Measurements from ENCODE around the gene FDX2. TPM values are rescaled to one million over a fixed set of nuclear protein-coding genes. Genes with fewer than 3 reads are reported as not detected.

Gene FDX2
- total RNA-seq, 1 experiment from 2014 or later: 26.2 TPM

- DNase-seq (ENCODE audit: low spot score) (no peak), ATAC-seq (no peak)
- H3K4me1 Mint-ChIP-seq: peaks cover 25% of the 10 kb centered on the region
- no peaks in the 10 kb centered on the region for H3K9me3 Mint-ChIP-seq
- POLR2A ChIA-PET: interaction anchor here (0.6 to 0.9 kb wide), 3 partner anchors 44 to 212 kb away, joined by 3 read pairs; no protein-coding TSS in a partner anchor
- peaks cover 5% of the 10 kb centered on the region; the same call in 1 of the 2 replicates for H3K27me3 Mint-ChIP-seq (ENCODE audit: low read depth)
- no peak overlapping the region for H3K4me3 Mint-ChIP-seq
- H3K27ac Mint-ChIP-seq: peak overlapping the region; percentile 63; the same call in 1 of the 2 replicates
- TF ChIP-seq ZNF121 (CRISPR knock-in tag; IDR thresholded peaks at IDR 0.05): peak; percentile 99
- TF ChIP-seq NR2C2 (CRISPR knock-in tag; IDR thresholded peaks at IDR 0.05): no peak
- H3K36me3 Mint-ChIP-seq: no peaks in the 10 kb centered on the region; the same call in 1 of the 2 replicates
- CTCF ChIA-PET: interaction anchor here (1.1 to 1.5 kb wide), 2 partner anchors 40 to 48 kb away, joined by 3 to 4 read pairs; partner anchors contain the start of gene TYK2
Measured at GRCh38 chr19:10339977-10340376, 24.2 kb upstream of the FDX2 start.

- peak; percentile 16 for ATAC-seq
- Mint-ChIP-seq H3K36me3 (no peaks in the 10 kb centered on the region; the same call in 1 of the 2 replicates), H3K4me3 (peak within 1 kb of the TSS; percentile 7; the same call in 1 of the 2 replicates), H3K4me1 (peaks cover 26% of the 10 kb centered on the region), H3K9me3 (no peaks in the 10 kb centered on the region), H3K27ac (peak within 1 kb of the TSS; percentile 82), H3K27me3 (ENCODE audit: low read depth) (peaks cover 6% of the 10 kb centered on the region)
- TF ChIP-seq, protein P1, sequence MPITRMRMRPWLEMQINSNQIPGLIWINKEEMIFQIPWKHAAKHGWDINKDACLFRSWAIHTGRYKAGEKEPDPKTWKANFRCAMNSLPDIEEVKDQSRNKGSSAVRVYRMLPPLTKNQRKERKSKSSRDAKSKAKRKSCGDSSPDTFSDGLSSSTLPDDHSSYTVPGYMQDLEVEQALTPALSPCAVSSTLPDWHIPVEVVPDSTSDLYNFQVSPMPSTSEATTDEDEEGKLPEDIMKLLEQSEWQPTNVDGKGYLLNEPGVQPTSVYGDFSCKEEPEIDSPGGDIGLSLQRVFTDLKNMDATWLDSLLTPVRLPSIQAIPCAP (CRISPR knock-in tag; IDR thresholded peaks at IDR 0.05): no peak
- TF ChIP-seq ZSCAN18 (CRISPR knock-in tag; IDR thresholded peaks at IDR 0.05) (no peak), FOXP4 (CRISPR knock-in tag; IDR thresholded peaks at IDR 0.05) (no peak), EMX1 (CRISPR knock-in tag; IDR thresholded peaks at IDR 0.05) (no peak), E2F5 (CRISPR knock-in tag; IDR thresholded peaks at IDR 0.05) (no peak), TEAD1 (CRISPR knock-in tag; IDR thresholded peaks at IDR 0.05) (no peak), ZNF416 (CRISPR knock-in tag; IDR thresholded peaks at IDR 0.05) (no peak), CREM (CRISPR knock-in tag; IDR thresholded peaks at IDR 0.05) (no peak), ZNF219 (CRISPR knock-in tag; IDR thresholded peaks at IDR 0.05; ENCODE audit: borderline replicate concordance) (no peak), FOXK1 (CRISPR knock-in tag; IDR thresholded peaks at IDR 0.05) (no peak), AR (CRISPR knock-in tag; IDR thresholded peaks at IDR 0.05) (no peak), CREB1 (CRISPR knock-in tag; IDR thresholded peaks at IDR 0.05) (no peak), ZNF317 (CRISPR knock-in tag; IDR thresholded peaks at IDR 0.05; ENCODE audit: borderline replicate concordance, low read depth) (no peak), SMAD4 (CRISPR knock-in tag; IDR thresholded peaks at IDR 0.05) (no peak), SOX15 (CRISPR knock-in tag; IDR thresholded peaks at IDR 0.05) (no peak), ZBTB21 (CRISPR knock-in tag; IDR thresholded peaks at IDR 0.05; ENCODE audit: borderline replicate concordance) (no peak)
- TF ChIP-seq, protein P2, sequence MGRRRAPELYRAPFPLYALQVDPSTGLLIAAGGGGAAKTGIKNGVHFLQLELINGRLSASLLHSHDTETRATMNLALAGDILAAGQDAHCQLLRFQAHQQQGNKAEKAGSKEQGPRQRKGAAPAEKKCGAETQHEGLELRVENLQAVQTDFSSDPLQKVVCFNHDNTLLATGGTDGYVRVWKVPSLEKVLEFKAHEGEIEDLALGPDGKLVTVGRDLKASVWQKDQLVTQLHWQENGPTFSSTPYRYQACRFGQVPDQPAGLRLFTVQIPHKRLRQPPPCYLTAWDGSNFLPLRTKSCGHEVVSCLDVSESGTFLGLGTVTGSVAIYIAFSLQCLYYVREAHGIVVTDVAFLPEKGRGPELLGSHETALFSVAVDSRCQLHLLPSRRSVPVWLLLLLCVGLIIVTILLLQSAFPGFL (CRISPR knock-in tag; IDR thresholded peaks at IDR 0.05; ENCODE audit: borderline replicate concordance): no peak
- TF ChIP-seq, protein P3, sequence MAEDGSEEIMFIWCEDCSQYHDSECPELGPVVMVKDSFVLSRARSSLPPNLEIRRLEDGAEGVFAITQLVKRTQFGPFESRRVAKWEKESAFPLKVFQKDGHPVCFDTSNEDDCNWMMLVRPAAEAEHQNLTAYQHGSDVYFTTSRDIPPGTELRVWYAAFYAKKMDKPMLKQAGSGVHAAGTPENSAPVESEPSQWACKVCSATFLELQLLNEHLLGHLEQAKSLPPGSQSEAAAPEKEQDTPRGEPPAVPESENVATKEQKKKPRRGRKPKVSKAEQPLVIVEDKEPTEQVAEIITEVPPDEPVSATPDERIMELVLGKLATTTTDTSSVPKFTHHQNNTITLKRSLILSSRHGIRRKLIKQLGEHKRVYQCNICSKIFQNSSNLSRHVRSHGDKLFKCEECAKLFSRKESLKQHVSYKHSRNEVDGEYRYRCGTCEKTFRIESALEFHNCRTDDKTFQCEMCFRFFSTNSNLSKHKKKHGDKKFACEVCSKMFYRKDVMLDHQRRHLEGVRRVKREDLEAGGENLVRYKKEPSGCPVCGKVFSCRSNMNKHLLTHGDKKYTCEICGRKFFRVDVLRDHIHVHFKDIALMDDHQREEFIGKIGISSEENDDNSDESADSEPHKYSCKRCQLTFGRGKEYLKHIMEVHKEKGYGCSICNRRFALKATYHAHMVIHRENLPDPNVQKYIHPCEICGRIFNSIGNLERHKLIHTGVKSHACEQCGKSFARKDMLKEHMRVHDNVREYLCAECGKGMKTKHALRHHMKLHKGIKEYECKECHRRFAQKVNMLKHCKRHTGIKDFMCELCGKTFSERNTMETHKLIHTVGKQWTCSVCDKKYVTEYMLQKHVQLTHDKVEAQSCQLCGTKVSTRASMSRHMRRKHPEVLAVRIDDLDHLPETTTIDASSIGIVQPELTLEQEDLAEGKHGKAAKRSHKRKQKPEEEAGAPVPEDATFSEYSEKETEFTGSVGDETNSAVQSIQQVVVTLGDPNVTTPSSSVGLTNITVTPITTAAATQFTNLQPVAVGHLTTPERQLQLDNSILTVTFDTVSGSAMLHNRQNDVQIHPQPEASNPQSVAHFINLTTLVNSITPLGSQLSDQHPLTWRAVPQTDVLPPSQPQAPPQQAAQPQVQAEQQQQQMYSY (CRISPR knock-in tag; IDR thresholded peaks at IDR 0.05): no peak
- DNase-seq (ENCODE audit: low spot score): no peak
- ChIA-PET POLR2A (interaction anchor here (0.6 to 0.9 kb wide), 2 partner anchors 44 to 211 kb away, joined by 3 read pairs; no protein-coding TSS in a partner anchor), CTCF (interaction anchor here (1.5 kb wide), 1 partner anchor 41 kb away, joined by 3 read pairs; the partner anchor contains the start of gene TYK2)
Measured at GRCh38 chr19:10339380-10339960, 23.7 kb upstream of the FDX2 start, which contains the start of gene ICAM3. ICAM3 (minus strand) TSS chr19:10339624; CDS start chr19:10339614, 10 bp downstream.

Measured in WTC11 (cell line).